Measurements from ENCODE around the gene REN.
A peak's percentile ranks its signal among the peaks of the same experiment; 100 is the strongest.

Gene REN

DNA sequence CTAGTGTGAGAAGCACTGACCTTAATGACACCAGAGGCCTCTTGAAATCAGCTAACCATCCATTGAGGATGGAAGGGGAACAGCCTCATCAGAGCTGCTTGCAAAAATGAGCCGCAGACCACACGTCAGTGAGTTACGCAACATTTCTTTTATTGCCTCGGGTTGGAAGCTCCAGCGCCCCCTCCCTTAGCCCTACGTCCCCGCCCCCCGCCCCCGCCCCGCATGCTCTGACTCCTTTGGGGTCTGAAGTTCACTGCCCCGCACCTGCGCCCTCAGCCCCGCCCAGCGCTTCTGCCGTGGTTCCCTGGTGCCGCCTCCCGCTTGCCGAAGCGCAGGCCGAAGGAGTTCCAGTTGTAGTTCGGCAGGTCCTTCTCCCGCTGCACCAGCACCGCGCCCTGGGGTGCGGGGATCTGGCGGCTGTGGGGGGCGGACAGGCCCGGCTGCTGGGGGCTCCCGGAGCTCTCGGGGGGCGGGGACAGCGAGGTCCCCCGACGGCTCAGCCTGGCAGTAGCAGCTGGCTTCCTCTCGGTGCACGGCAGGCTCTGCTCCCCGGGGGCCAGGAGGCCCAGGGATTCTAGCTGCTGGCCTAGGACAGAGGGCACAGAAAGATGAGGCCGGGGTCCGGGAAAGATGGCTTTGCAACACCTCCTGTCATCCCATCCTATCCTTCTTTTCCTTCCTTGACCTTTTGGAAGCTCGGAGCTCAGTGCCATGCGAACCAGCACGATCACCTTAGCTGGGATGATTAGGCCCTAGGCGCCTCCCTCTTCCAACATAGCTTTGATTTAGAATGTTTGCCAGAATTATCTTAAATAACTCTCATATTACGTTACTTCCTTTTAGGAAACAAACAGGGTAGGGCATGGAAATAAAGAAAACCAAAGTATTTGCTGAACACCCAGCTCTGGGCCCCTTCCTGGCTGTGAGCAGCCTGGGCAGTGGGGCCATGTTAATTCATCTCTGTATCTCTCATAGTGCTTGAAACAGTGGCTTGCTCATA, 24.4 kb upstream of the REN start:
- no peak for DNase-seq (ENCODE audit: low spot score)

DNA sequence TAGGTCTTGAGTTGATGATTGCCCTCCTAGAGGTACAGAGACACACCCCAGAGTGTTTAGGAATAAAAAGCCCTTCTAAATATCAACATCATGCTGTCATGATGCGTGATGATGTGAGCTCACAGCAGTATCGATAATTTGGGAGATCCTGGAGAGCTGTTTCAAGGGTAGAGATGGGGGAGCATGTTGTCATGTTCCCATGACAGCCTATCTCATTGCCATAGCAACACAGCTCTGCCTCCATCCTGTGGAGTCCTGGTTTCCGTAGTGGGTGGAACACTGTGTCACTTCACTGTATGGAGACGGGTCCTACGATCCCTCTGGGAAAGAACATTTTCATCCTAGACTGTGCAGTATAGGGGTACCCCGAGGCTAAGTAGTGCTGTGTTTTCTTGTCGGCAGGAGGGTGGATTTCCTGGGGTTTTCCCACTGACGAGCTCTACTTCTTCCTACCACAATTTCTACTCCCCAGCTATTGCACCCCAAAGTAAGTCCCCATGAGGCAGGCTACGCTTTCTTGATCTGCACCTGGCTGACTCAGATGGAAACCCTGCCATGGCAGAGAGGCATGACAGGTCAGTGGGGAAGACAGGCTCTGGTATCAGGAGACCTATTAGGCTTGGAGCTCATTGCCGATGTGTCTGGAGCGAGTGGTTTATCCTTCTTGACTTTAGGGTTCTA, 23.0 kb upstream of the REN start:
- DNase-seq (ENCODE audit: low spot score), result no peak

DNA sequence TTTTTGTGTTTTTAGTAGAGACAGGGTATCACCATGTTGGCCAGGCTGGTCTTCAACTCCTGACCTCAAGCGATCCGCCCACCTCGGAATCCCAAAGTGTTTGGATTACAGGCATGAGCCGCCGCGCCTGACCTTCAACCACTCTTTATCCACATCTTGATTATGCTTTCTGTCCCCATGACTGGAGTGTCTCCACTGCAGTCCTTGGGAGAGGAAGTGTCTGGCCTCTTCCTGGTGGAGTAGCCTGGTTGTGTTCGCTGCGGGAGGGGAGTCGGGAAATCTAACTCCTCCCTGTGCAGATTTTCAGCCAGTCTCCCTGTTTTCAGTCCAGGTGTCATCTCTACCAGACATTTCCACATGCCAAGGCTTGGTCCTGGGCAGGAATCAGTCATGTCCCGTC, 20.5 kb upstream of the REN start:
- no peak for DNase-seq (ENCODE audit: low spot score)

DNA sequence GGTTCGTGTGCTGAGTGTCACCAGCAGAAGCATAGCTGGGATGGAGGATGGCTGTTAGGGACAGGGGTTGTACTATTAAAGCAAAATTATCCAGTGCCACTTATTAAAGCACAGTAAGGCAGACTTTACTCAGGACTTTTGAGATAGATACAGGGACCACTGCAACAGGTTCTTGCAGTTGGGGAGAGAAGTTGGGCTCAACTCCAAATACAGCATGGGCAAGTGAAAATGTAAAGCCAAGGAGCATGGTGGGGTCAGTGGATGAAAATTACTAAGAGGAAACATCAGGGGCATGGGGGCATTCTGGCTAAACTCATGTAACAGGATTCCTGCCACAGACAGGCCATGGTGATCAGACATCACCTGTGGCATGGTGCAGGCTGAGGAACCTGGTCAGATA, 15.0 kb upstream of the REN start:
- no peak for DNase-seq (ENCODE audit: low spot score)

DNA sequence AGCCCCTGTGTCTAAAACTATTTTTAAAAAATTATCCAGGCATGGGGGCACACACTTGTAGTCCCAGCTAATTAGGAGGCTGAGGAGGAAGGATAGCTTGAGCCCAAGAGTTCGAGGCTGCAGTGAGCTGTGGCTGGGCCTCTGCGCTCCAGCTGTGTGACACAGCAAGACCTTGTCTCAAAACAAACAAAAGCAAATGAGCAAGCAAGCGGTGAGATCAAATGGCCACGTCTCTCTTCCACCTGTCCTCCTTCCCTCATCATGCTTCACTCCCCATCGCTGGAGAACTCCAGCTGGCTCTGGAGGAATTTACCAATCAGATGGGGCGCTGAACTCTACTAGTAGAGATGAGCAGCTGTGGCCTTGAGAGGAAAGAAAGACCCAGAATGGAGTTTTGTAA, 14.0 kb upstream of the REN start:
- no peak for DNase-seq (ENCODE audit: low spot score)

GRCh38 chr1:204178487-204179281, 12.5 kb upstream of the REN start:
- DNase-seq (ENCODE audit: low spot score), result no peak

DNA sequence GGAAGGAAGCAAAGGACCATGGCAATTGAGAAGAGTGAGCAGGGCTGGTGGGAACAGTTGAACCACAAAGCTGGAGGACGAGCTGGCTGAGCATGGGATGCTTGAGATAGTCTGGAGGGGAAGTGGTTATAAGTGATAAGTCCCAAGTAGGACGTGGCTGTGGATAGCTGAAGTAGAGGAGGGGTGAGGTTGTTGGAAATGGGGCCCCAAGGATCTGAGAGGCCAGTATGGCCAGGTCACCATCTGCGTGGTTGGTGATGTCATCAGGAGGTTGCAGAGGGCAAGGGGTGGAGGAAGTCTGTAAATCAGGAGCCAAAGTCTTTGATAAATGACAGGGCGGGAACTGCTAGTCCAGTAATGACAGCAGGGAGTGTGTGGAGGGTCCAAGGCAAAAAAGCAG, 11.0 kb upstream of the REN start:
- DNase-seq (ENCODE audit: low spot score), result no peak

GRCh38 chr1:204176049-204176448, 9.9 kb upstream of the REN start:
- no peak for DNase-seq (ENCODE audit: low spot score)

GRCh38 chr1:204174958-204175357, 8.8 kb upstream of the REN start:
- DNase-seq (ENCODE audit: low spot score), result no peak

- DNase-seq (ENCODE audit: low spot score), result no peak
These were observed 6.4 kb upstream of the REN start for GRCh38 chr1:204172404-204173029.

DNA sequence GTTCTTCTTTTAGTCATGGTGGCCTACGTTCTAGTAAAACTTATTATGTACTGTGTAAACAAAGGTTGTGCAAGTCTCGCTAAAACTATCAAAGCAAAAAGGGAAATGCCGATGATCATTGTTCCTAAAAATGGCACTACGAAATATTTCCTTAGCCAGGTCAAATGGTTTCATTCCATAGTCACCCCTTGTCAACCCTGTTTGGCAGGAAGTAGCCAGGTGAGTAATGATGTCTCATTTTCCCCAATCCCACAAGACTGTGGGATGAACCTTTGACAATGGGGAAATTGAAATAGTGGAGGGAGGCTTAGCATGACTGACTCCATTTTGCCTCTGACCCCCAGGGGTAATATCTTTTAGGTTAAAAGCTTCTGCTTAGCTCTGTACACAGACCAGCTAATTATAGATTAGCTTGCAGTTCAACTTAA, 5.6 kb upstream of the REN start:
- no peak for DNase-seq (ENCODE audit: low spot score)

DNA sequence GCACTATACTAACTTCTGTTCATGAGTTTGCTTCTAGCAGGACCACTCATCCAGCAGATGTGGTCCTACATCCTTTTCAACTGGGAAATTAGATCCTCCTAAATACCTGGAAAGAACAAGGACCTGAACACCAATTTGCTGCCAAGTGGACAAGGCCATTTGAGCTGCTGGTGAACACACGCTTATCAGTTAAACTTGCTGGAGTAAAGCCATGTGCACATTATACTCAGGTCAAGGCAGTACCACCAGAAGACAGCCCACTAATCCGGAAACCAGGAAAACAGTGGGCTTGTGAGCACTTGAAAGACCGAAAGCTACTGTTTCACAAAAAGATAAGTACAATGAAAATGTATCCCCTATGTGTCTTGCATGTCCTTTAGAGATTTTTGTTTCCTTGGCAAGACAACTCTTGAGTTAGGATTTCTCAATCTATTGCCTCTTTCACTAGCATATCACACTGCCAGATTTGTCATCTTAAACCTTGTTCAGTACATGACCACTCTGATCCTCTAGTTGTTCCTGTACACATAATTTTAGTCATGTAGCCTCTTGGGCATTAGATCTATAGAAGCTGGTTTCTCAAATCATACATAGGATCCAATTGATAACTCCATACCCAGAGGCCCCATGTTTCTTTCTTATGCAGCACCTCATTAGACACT, 4.5 kb upstream of the REN start:
- no peak for DNase-seq (ENCODE audit: low spot score)

GRCh38 chr1:204169858-204170257, 3.7 kb upstream of the REN start:
- no peak for DNase-seq (ENCODE audit: low spot score)

DNA sequence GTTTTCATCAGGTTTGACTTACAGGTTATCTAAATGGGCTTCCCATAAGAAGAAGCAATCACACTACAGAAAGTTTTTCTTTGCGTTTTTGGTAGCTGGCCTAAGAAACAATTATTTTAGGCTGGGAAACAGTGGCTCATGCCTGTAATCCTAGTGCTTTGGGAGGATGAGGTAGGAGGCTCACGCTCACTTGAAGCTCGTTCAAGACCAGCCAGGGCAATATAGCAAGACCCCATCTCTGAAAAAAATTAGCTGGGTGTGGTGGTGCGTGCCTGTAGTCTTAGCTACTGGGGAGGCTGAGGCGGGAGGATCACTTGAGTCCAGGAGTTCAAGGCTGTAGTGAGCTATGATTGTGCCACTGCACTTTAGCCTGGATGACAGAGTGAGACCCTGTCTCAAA, 1.6 kb upstream of the REN start:
- no peak for DNase-seq (ENCODE audit: low spot score)

GRCh38 chr1:204162494-204163074, 3.6 kb downstream of the REN start:
- DNase-seq (ENCODE audit: low spot score), result peak; percentile 76

- no peak for DNase-seq (ENCODE audit: low spot score)
These were observed 4.3 kb downstream of the REN start for GRCh38 chr1:204161609-204162493.

GRCh38 chr1:204157962-204158361, 8.2 kb downstream of the REN start:
- no peak for DNase-seq (ENCODE audit: low spot score)

DNA sequence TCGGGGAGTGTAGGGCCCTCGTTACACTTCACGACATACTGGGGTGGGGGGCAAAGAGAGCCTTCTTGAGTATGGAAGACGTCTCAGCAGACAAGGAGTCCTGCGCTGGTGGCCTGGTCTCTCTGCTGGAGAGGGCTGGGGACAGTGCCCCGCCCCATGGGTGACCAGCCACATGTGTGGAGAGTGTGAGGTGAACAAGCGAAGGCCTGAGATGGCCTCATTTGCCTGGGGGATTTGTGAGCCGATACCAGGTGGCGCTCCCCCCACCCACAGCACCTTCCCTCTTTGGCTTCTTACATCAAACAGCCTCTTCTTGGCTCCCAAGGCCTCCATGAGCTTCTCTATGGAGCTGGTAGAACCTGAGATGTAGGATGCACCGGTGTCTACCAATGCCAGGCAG, 10.3 kb downstream of the REN start:
- no peak for DNase-seq (ENCODE audit: low spot score)

GRCh38 chr1:204154568-204155255, 11.4 kb downstream of the REN start:
- no peak for DNase-seq (ENCODE audit: low spot score)
